ENCODE data around the gene RAD51. TPM values are rescaled to one million over a fixed set of nuclear protein-coding genes. Genes with fewer than 3 reads are reported as not detected.

Gene RAD51
- total RNA-seq, 1 donor = 1.8 TPM

- Histone ChIP-seq H2AFZ (ENCODE audit: low read length) (no peak overlapping the region), H3K4me1 (ENCODE audit: insufficient read depth, low read length) (no peaks in the 10 kb centered on the region), H4K20me1 (ENCODE audit: insufficient read depth, low read length) (no peaks in the 10 kb centered on the region), H3K27me3 (ENCODE audit: insufficient read depth, low read length) (no peaks in the 10 kb centered on the region), H3K27ac (ENCODE audit: low read depth, low read length) (no peak overlapping the region), H3K36me3 (ENCODE audit: insufficient read depth, low read length) (peaks cover 9% of the 10 kb centered on the region), H3K4me3 (ENCODE audit: insufficient read depth, low read length) (no peak overlapping the region), H3K9me3 (ENCODE audit: low read depth, low read length) (no peaks in the 10 kb centered on the region), H3K4me2 (ENCODE audit: insufficient read depth, low read length) (no peak overlapping the region), H3K79me2 (ENCODE audit: insufficient read depth, low read length) (no peaks in the 10 kb centered on the region)
- TF ChIP-seq, protein P1, sequence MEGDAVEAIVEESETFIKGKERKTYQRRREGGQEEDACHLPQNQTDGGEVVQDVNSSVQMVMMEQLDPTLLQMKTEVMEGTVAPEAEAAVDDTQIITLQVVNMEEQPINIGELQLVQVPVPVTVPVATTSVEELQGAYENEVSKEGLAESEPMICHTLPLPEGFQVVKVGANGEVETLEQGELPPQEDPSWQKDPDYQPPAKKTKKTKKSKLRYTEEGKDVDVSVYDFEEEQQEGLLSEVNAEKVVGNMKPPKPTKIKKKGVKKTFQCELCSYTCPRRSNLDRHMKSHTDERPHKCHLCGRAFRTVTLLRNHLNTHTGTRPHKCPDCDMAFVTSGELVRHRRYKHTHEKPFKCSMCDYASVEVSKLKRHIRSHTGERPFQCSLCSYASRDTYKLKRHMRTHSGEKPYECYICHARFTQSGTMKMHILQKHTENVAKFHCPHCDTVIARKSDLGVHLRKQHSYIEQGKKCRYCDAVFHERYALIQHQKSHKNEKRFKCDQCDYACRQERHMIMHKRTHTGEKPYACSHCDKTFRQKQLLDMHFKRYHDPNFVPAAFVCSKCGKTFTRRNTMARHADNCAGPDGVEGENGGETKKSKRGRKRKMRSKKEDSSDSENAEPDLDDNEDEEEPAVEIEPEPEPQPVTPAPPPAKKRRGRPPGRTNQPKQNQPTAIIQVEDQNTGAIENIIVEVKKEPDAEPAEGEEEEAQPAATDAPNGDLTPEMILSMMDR (IDR thresholded peaks at IDR 0.05; ENCODE audit: extremely low read depth, low read depth, low read length) = no peak
- DNase-seq (ENCODE audit: insufficient read length, low spot score, missing footprints) = no peak
These were observed 26.7 kb downstream of the RAD51 start for GRCh38 chr15:40721701-40722100.

GRCh38 chr15:40722354-40722753 is 27.4 kb downstream of the RAD51 start:
- Histone ChIP-seq H2AFZ (ENCODE audit: low read length) (no peak overlapping the region), H3K4me3 (ENCODE audit: insufficient read depth, low read length) (no peak overlapping the region), H3K36me3 (ENCODE audit: insufficient read depth, low read length) (peaks cover 9% of the 10 kb centered on the region), H3K79me2 (ENCODE audit: insufficient read depth, low read length) (no peaks in the 10 kb centered on the region), H3K4me1 (ENCODE audit: insufficient read depth, low read length) (no peaks in the 10 kb centered on the region), H3K9me3 (ENCODE audit: low read depth, low read length) (no peaks in the 10 kb centered on the region), H3K27me3 (ENCODE audit: insufficient read depth, low read length) (no peaks in the 10 kb centered on the region), H3K4me2 (ENCODE audit: insufficient read depth, low read length) (no peak overlapping the region), H3K27ac (ENCODE audit: low read depth, low read length) (no peak overlapping the region), H4K20me1 (ENCODE audit: insufficient read depth, low read length) (no peaks in the 10 kb centered on the region)
- TF ChIP-seq, protein P1 (IDR thresholded peaks at IDR 0.05; ENCODE audit: extremely low read depth, low read depth, low read length) = no peak
- no peak for DNase-seq (ENCODE audit: insufficient read length, low spot score, missing footprints)

GRCh38 chr15:40722934-40723333 is 28.0 kb downstream of the RAD51 start:
- H3K36me3 ChIP-seq (ENCODE audit: insufficient read depth, low read length) = peaks cover 9% of the 10 kb centered on the region
- H3K4me1 ChIP-seq (ENCODE audit: insufficient read depth, low read length) = no peaks in the 10 kb centered on the region
- no peak overlapping the region for H3K4me2 ChIP-seq (ENCODE audit: insufficient read depth, low read length)
- no peaks in the 10 kb centered on the region for H4K20me1 ChIP-seq (ENCODE audit: insufficient read depth, low read length)
- H3K9me3 ChIP-seq (ENCODE audit: low read depth, low read length) = no peaks in the 10 kb centered on the region
- no peaks in the 10 kb centered on the region for H3K79me2 ChIP-seq (ENCODE audit: insufficient read depth, low read length)
- TF ChIP-seq, protein P1 (IDR thresholded peaks at IDR 0.05; ENCODE audit: extremely low read depth, low read depth, low read length) = no peak
- H3K27ac ChIP-seq (ENCODE audit: low read depth, low read length) = no peak overlapping the region
- H2AFZ ChIP-seq (ENCODE audit: low read length) = no peak overlapping the region
- DNase-seq (ENCODE audit: insufficient read length, low spot score, missing footprints) = no peak
- no peaks in the 10 kb centered on the region for H3K27me3 ChIP-seq (ENCODE audit: insufficient read depth, low read length)
- no peak overlapping the region for H3K4me3 ChIP-seq (ENCODE audit: insufficient read depth, low read length)

GRCh38 chr15:40723919-40724318 is 28.9 kb downstream of the RAD51 start:
- H3K27ac ChIP-seq (ENCODE audit: low read depth, low read length) = no peak overlapping the region
- DNase-seq (ENCODE audit: insufficient read length, low spot score, missing footprints) = no peak
- H3K4me1 ChIP-seq (ENCODE audit: insufficient read depth, low read length) = no peaks in the 10 kb centered on the region
- no peaks in the 10 kb centered on the region for H3K79me2 ChIP-seq (ENCODE audit: insufficient read depth, low read length)
- no peak overlapping the region for H3K4me2 ChIP-seq (ENCODE audit: insufficient read depth, low read length)
- no peak overlapping the region for H3K4me3 ChIP-seq (ENCODE audit: insufficient read depth, low read length)
- H2AFZ ChIP-seq (ENCODE audit: low read length) = no peak overlapping the region
- H3K36me3 ChIP-seq (ENCODE audit: insufficient read depth, low read length) = peaks cover 8% of the 10 kb centered on the region
- TF ChIP-seq, protein P1 (IDR thresholded peaks at IDR 0.05; ENCODE audit: extremely low read depth, low read depth, low read length) = no peak
- H3K27me3 ChIP-seq (ENCODE audit: insufficient read depth, low read length) = no peaks in the 10 kb centered on the region
- H4K20me1 ChIP-seq (ENCODE audit: insufficient read depth, low read length) = no peaks in the 10 kb centered on the region
- no peaks in the 10 kb centered on the region for H3K9me3 ChIP-seq (ENCODE audit: low read depth, low read length)
